ENCODE data around the gene CMC1. TPM values are rescaled to one million over a fixed set of nuclear protein-coding genes. Genes with fewer than 3 reads are reported as not detected.

CMC1 gene
- total RNA-seq, 1 donor from 2014 or later = 33.7 TPM

DNA sequence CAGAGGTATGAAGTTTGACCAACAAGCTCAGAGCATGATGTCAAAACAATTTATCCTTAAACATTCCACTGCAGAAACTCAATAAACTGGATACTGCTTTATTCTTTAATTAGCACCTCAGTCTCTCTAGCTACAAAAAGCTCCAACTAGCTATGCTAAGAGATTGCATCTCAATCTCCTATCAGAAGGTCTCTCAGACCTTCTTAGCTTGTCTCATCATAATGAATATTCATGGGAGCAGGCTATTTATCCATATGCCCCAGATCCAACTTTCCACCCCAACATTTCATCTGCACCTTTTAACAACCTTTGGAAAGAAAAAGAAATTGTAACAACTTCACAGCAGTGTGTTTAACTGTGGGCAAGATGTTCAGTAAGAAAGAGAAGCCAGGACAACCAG is 95.8 kb downstream of the CMC1 start:
- no peak for DNase-seq
- intact Hi-C loops (cut with DNase I) = no loop called here
- no peak for ATAC-seq (ENCODE audit: poor library complexity)

DNA sequence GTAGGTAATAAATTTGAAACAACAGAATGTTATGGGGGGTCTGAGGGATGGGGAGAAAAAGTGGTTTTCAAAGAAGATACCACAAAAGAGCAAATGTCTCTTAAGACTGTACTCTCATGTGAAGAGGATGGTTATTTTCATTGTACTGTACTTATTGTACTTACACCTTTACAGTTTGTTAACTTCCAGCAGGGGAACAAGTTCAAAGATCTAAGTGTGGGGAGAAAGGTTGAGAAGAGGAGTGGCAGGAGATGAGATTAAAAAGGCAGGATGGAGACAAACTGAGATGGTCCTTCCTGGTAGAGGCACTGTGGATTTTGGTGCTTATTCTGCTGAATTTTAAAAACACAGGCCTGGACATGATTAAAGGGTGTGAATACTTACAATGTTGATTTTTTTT is 101.7 kb downstream of the CMC1 start:
- DNase-seq (no peak), ATAC-seq (ENCODE audit: poor library complexity) (no peak)
- intact Hi-C loops (cut with DNase I) = no loop called here

- no peak for DNase-seq
- ATAC-seq (ENCODE audit: poor library complexity) = no peak
- intact Hi-C loops (cut with DNase I) = no loop called here
These were observed 104.3 kb downstream of the CMC1 start for GRCh38 chr3:28345690-28346089.

DNA sequence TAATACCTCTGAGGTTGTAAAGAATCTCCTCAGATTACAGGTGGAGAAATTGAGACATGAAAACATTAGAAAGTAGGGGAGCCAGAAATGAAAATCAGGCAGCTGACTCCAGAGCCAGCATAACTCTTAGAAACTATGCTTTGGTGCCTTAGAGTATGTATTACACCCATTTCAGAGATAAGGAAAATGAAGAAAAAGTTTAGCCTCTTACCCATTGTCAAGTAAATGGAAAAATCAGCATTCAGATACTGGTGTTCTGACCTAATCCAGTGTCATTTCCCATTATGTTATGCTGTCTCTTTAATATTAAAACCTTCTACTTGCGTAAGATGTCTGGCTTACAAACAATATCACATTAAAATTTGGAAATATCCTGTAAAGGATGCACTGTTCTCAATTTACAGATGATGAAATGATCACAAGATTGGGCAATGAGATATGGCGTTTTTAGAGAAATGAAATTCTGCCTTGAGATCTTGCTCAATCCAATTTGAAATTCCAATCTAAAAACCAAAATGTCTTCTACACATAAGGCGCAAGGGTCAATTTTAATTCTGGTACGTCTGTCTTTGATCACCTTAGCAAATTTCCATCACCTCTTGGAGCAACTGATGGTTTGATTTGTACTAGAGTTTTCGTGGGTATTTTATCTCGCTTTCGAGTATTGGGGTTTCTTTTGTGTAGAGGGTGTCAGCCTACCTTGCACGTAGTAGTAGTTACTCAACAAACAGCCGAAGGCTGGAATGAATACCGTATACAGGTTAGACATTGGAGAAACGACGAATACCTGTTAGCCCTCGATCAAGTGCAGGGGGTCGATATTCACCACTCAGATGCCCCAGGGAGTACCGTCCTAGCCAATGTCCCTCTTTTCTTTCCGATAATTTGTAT is 106.2 kb downstream of the CMC1 start:
- intact Hi-C loops (cut with DNase I) = no loop called here
- DNase-seq = no peak
- ATAC-seq (ENCODE audit: poor library complexity) = peak; percentile 0

GRCh38 chr3:28348265-28348628 is 106.8 kb downstream of the CMC1 start:
- no peak for DNase-seq

GRCh38 chr3:28348629-28349468 is 107.4 kb downstream of the CMC1 start, which contains the start of the genes AZI2 and ZCWPW2:
Gene AZI2, minus strand, starts transcription at chr3:28348824. Its CDS starts 8,207 bp downstream, at chr3:28340617.
Gene ZCWPW2, plus strand, starts transcription at chr3:28348721. Its CDS starts 64,348 bp downstream, at chr3:28413069.
- ATAC-seq (ENCODE audit: poor library complexity) (peak; percentile 98), DNase-seq (peak; percentile 97)
- intact Hi-C loops (cut with DNase I) = no loop called here

More at GRCh38 chr3:28348265-28348628, 106.8 kb downstream of the CMC1 start:
- intact Hi-C loops (cut with DNase I) = no loop called here
- ATAC-seq (ENCODE audit: poor library complexity) = peak; percentile 87

GRCh38 chr3:28349469-28350000 is 108.1 kb downstream of the CMC1 start:
- intact Hi-C loops (cut with DNase I) = no loop called here
- peak; percentile 15 for ATAC-seq (ENCODE audit: poor library complexity)
- no peak for DNase-seq

Other genes with a start within 250 kb of the CMC1 start
- 2.1 TPM for gene ZCWPW2, start 107.1 kb downstream of the CMC1 start, total RNA-seq
- 31.2 TPM for gene AZI2, start 107.2 kb downstream of the CMC1 start, total RNA-seq

Measured in Right ventricle myocardium superior (tissue), 1 donor.